Measurements from ENCODE around the gene RNU1-2.
"Not testable (repeated sequence)": the region's sequence is repeated elsewhere in the genome, so short reads cannot be mapped to it uniquely, and the experiment has no call there.

RNU1-2 gene

GRCh38 chr1:16913833-16914662 lies 18.3 kb downstream of the RNU1-2 start:
- Histone ChIP-seq H3K36me3 (ENCODE audit: insufficient read depth, low read length) (no peaks in the 10 kb centered on the region), H3K79me2 (ENCODE audit: insufficient read depth, low read length) (peaks cover 2% of the 10 kb centered on the region), H3K9me3 (ENCODE audit: insufficient read depth, low read length, severe bottlenecking) (no peaks in the 10 kb centered on the region), H2AFZ (ENCODE audit: low read depth, low read length) (peak overlapping the region; percentile 96), H3K27me3 (ENCODE audit: insufficient read depth, low read length, poor library complexity) (no peaks in the 10 kb centered on the region), H3K4me2 (ENCODE audit: insufficient read depth, low read length) (peak overlapping the region; percentile 97), H3K9ac (ENCODE audit: low read depth, low read length) (peak overlapping the region; percentile 95), H3K4me3 (ENCODE audit: low read depth in 1 of 2, low read length in 2 of 2) (peak overlapping the region; percentile 50 to 63; a peak in 3 of 4 replicates), H3K4me1 (ENCODE audit: insufficient read depth, low read length) (peaks cover 23% of the 10 kb centered on the region), H3K27ac (ENCODE audit: low read length) (peak overlapping the region; percentile 84), H4K20me1 (ENCODE audit: insufficient read depth, low read length) (no peaks in the 10 kb centered on the region)
- DNase-seq (peak; percentile 97), ATAC-seq (ENCODE audit: insufficient read depth, low read depth) (peak; percentile 97)
- no peak for TF ChIP-seq EZH2 (IDR thresholded peaks at IDR 0.05; ENCODE audit: borderline replicate concordance, low read depth, low read length, severe bottlenecking)
- TF ChIP-seq, protein P1, sequence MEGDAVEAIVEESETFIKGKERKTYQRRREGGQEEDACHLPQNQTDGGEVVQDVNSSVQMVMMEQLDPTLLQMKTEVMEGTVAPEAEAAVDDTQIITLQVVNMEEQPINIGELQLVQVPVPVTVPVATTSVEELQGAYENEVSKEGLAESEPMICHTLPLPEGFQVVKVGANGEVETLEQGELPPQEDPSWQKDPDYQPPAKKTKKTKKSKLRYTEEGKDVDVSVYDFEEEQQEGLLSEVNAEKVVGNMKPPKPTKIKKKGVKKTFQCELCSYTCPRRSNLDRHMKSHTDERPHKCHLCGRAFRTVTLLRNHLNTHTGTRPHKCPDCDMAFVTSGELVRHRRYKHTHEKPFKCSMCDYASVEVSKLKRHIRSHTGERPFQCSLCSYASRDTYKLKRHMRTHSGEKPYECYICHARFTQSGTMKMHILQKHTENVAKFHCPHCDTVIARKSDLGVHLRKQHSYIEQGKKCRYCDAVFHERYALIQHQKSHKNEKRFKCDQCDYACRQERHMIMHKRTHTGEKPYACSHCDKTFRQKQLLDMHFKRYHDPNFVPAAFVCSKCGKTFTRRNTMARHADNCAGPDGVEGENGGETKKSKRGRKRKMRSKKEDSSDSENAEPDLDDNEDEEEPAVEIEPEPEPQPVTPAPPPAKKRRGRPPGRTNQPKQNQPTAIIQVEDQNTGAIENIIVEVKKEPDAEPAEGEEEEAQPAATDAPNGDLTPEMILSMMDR (IDR thresholded peaks at IDR 0.05; ENCODE audit: borderline replicate concordance, extremely low read depth, low read length, poor library complexity, severe bottlenecking), result peak; percentile 36

- H3K79me2 ChIP-seq (ENCODE audit: insufficient read depth, low read length); H3K36me3 ChIP-seq (ENCODE audit: insufficient read depth, low read length); H3K27me3 ChIP-seq (ENCODE audit: insufficient read depth, low read length, poor library complexity); H3K27ac ChIP-seq (ENCODE audit: low read length); H4K20me1 ChIP-seq (ENCODE audit: insufficient read depth, low read length); ATAC-seq (ENCODE audit: insufficient read depth, low read depth); H3K9me3 ChIP-seq (ENCODE audit: insufficient read depth, low read length, severe bottlenecking); H2AFZ ChIP-seq (ENCODE audit: low read depth, low read length); DNase-seq: not testable (repeated sequence)
- H3K4me3 ChIP-seq (ENCODE audit: low read depth in 1 of 2, low read length in 2 of 2), result peak overlapping the region in 1 of 2 experiments; percentile 63; a peak in 3 of 4 replicates
- peak overlapping the region; percentile 95 for H3K9ac ChIP-seq (ENCODE audit: low read depth, low read length)
- H3K4me2 ChIP-seq (ENCODE audit: insufficient read depth, low read length), result peak overlapping the region; percentile 97
- H3K4me1 ChIP-seq (ENCODE audit: insufficient read depth, low read length), result peaks cover 23% of the 10 kb centered on the region
Measured at GRCh38 chr1:16914928-16915626, 19.3 kb downstream of the RNU1-2 start.

- TF ChIP-seq, protein P1 (IDR thresholded peaks at IDR 0.05; ENCODE audit: borderline replicate concordance, extremely low read depth, low read length, poor library complexity, severe bottlenecking), result peak; percentile 33
- TF ChIP-seq EZH2 (IDR thresholded peaks at IDR 0.05; ENCODE audit: borderline replicate concordance, low read depth, low read length, severe bottlenecking), result no peak
- ATAC-seq (ENCODE audit: insufficient read depth, low read depth), result no peak
- H2AFZ ChIP-seq (ENCODE audit: low read depth, low read length), result no peak overlapping the region
Measured at GRCh38 chr1:16915627-16915973, 19.8 kb downstream of the RNU1-2 start.

GRCh38 chr1:16916036-16916880 lies 20.5 kb downstream of the RNU1-2 start:
- not testable (repeated sequence) for H3K36me3 ChIP-seq (ENCODE audit: insufficient read depth, low read length); DNase-seq; H3K27me3 ChIP-seq (ENCODE audit: insufficient read depth, low read length, poor library complexity); H3K4me3 ChIP-seq (ENCODE audit: low read depth in 1 of 2, low read length in 2 of 2); H3K79me2 ChIP-seq (ENCODE audit: insufficient read depth, low read length); H2AFZ ChIP-seq (ENCODE audit: low read depth, low read length); H4K20me1 ChIP-seq (ENCODE audit: insufficient read depth, low read length); ATAC-seq (ENCODE audit: insufficient read depth, low read depth); H3K9me3 ChIP-seq (ENCODE audit: insufficient read depth, low read length, severe bottlenecking); H3K9ac ChIP-seq (ENCODE audit: low read depth, low read length); H3K27ac ChIP-seq (ENCODE audit: low read length); H3K4me2 ChIP-seq (ENCODE audit: insufficient read depth, low read length)
- H3K4me1 ChIP-seq (ENCODE audit: insufficient read depth, low read length), result peaks cover 26% of the 10 kb centered on the region

More at GRCh38 chr1:16915627-16915973, 19.8 kb downstream of the RNU1-2 start:
- no peak overlapping the region for H3K4me3 ChIP-seq (ENCODE audit: low read depth in 1 of 2, low read length in 2 of 2)
- no peak for DNase-seq
- no peak overlapping the region for H3K9ac ChIP-seq (ENCODE audit: low read depth, low read length)
- H3K9me3 ChIP-seq (ENCODE audit: insufficient read depth, low read length, severe bottlenecking), result no peaks in the 10 kb centered on the region
- no peaks in the 10 kb centered on the region for H4K20me1 ChIP-seq (ENCODE audit: insufficient read depth, low read length)
- no peaks in the 10 kb centered on the region for H3K36me3 ChIP-seq (ENCODE audit: insufficient read depth, low read length)
- peaks cover 2% of the 10 kb centered on the region for H3K79me2 ChIP-seq (ENCODE audit: insufficient read depth, low read length)
- peaks cover 23% of the 10 kb centered on the region for H3K4me1 ChIP-seq (ENCODE audit: insufficient read depth, low read length)
- no peak overlapping the region for H3K27ac ChIP-seq (ENCODE audit: low read length)
- no peaks in the 10 kb centered on the region for H3K27me3 ChIP-seq (ENCODE audit: insufficient read depth, low read length, poor library complexity)
- peak overlapping the region; percentile 97; the same call in 1 of the 2 replicates for H3K4me2 ChIP-seq (ENCODE audit: insufficient read depth, low read length)
